Measurements from ENCODE around the gene CCL19. TPM values are rescaled to one million over a fixed set of nuclear protein-coding genes. Genes with fewer than 3 reads are reported as not detected.

Gene CCL19
- total RNA-seq, 1 experiment from 2014 or later = not detected

DNA sequence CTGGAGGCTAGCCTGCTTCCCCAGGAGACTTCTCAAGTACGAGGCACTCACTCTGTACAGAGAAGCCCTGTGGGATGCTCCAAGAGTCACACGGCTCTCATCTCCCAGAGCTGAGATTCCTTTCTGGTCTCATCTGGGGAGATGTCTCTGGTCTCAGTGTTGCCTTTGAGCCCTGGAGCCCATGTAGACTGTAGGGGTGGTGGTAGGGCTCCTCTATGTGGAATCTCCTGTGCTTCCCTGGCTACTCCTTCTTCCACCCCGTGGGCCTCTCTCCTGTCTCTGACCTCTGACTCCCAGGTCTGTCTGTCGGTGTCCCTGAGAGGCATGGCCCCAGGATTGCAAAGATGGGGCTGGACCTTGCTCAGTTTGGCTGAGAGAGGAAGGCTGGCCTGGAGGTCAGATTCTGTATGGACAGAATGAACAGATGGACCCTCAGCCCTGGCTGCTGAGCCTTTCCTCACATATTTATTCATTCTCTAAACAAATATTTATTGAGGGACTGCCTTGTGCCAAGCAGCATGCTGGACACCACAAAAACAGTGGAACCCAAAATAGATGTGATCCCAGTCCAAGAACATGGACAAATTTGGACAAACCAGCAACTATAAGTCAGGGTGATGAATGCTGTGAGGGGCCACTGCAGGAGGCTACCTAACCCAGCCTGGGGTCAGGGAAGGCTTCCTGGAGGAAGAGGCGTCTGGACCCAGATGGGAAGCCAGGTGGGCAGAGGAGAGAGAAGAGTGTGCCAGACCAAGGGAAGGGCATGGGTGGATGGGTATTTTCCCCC, 2.6 kb downstream of the CCL19 start (continued):
- TF ChIP-seq SIN3A (IDR thresholded peaks at IDR 0.05; ENCODE audit: low read depth) (no peak), RAD21 (IDR thresholded peaks at IDR 0.05; ENCODE audit: low read depth) (no peak), ZFX (IDR thresholded peaks at IDR 0.05) (no peak), ZNF274 (IDR thresholded peaks at IDR 0.05; ENCODE audit: low read depth, low read length) (no peak)
- TF ChIP-seq, protein P1, sequence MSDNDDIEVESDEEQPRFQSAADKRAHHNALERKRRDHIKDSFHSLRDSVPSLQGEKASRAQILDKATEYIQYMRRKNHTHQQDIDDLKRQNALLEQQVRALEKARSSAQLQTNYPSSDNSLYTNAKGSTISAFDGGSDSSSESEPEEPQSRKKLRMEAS (IDR thresholded peaks at IDR 0.05) = no peak

DNA sequence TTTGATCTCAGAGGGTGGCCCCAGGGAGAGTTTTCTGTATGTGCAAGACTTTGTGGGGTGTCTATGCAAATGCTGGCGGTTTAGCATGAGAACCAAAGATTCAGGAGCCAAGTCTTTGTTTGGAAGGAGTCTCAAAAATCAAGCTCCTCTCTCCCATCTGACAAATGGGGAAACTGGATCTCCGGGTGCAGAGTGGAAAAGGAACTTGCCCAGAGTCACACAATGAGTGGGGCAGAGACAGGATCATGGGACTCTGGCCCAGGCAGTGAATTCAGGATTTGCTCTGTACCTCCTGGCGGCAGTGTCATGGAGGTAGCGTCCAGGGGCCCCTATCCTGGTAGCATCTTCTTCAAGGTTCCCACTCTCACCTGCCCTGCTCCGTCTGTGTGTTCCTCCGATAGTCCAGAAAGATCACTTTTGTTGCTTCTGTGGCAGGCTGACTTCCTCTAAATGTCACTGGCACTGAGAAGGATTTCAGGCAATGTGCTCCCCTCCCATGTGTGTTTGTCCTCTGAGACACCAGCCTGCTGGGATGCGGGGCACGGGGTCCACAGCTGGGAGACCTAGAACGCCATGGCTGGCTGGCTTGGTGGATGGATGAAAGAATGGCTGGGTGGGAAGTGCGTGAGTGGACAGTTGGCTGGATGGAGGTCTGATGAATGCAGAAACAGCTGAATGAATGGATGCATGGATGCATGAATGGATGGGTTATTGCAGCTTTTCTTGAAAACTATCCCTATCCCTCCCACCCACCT, 3.6 kb downstream of the CCL19 start:
- Histone ChIP-seq H3K27me3 (ENCODE audit: insufficient read depth, low read length) (no peaks in the 10 kb centered on the region), H3K27ac (ENCODE audit: low read depth, low read length) (no peak overlapping the region), H3K9me2 (ENCODE audit: insufficient read depth) (no peaks in the 10 kb centered on the region), H4K20me1 (ENCODE audit: insufficient read depth) (no peaks in the 10 kb centered on the region), H3K4me1 (ENCODE audit: control insufficient read depth in 1 of 2, insufficient read depth in 2 of 2, low read length in 2 of 2) (no peaks in the 10 kb centered on the region), H3K4me2 (ENCODE audit: low read length) (no peak overlapping the region), H3K79me2 (ENCODE audit: insufficient read depth, low read length) (no peaks in the 10 kb centered on the region), H3K9ac (ENCODE audit: low read length) (no peak overlapping the region), H3K4me3 (replicated peaks in 1 of 2; ENCODE audit: low read depth in 1 of 2, low read length in 2 of 2) (no peak overlapping the region), H3K9me3 (ENCODE audit: control insufficient read depth in 1 of 2, insufficient read depth in 1 of 2, low read depth in 1 of 2, low read length in 2 of 2) (no peaks in the 10 kb centered on the region), H3K36me3 (ENCODE audit: control insufficient read depth in 1 of 2, insufficient read depth in 2 of 2, low read length in 2 of 2) (no peaks in the 10 kb centered on the region), H2AFZ (ENCODE audit: low read depth, low read length, poor library complexity, severe bottlenecking) (no peak overlapping the region)
- no peak for TF ChIP-seq SP1 (IDR thresholded peaks at IDR 0.05; ENCODE audit: low read depth)
- intact Hi-C loops (cut with micrococcal nuclease) = no loop called here
- ATAC-seq (no peak), DNase-seq (ENCODE audit: low read depth, low spot score) (no peak)
- POLR2A ChIA-PET = no interaction called here
- CTCF ChIA-PET = interaction anchor here (2.9 kb wide), 1 partner anchor 15 kb away, joined by 7 read pairs; no protein-coding TSS in a partner anchor
- BruUV-seq (replicated peaks) = no TSS peak
- RAD21 ChIA-PET (ENCODE audit: low non-redundant PET in 1 of 2, low total read pairs in 2 of 2, uncharacterized antibody in 2 of 2, unreplicated experiment in 2 of 2) = no interaction called here

DNA sequence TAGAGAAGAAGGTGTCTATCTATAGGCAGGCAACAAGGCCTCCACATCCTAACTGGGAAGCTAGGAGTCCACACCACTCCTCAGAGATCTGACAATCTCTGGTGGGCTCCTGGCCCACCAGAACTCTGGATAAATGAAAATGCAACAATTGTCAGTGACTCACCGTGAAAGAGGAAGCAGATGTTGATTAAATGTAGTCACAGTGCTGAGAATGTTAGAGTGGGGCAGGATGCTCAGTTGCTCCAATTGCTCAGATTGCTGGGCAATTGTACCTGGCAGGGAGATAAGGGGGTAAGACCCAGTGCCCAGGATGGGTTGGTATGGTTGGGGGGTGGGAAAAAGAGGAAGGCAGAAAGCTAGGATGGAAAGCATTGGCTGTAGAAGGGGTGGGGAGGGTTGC, 4.3 kb downstream of the CCL19 start:
- RAD21 ChIA-PET (ENCODE audit: low non-redundant PET in 1 of 2, low total read pairs in 2 of 2, uncharacterized antibody in 2 of 2, unreplicated experiment in 2 of 2) = no interaction called here
- no TSS peak for BruUV-seq (replicated peaks)
- POLR2A ChIA-PET = no interaction called here

More for the DNA sequence above, 4.3 kb downstream of the CCL19 start:
- Histone ChIP-seq H3K4me3 (replicated peaks in 1 of 2; ENCODE audit: low read depth in 1 of 2, low read length in 2 of 2) (no peak overlapping the region), H3K79me2 (ENCODE audit: insufficient read depth, low read length) (no peaks in the 10 kb centered on the region), H4K20me1 (ENCODE audit: insufficient read depth) (no peaks in the 10 kb centered on the region), H3K9me2 (ENCODE audit: insufficient read depth) (no peaks in the 10 kb centered on the region), H3K9me3 (ENCODE audit: control insufficient read depth in 1 of 2, insufficient read depth in 1 of 2, low read depth in 1 of 2, low read length in 2 of 2) (no peaks in the 10 kb centered on the region), H3K4me1 (ENCODE audit: control insufficient read depth in 1 of 2, insufficient read depth in 2 of 2, low read length in 2 of 2) (no peaks in the 10 kb centered on the region), H3K4me2 (ENCODE audit: low read length) (no peak overlapping the region), H3K27ac (ENCODE audit: low read depth, low read length) (no peak overlapping the region), H3K36me3 (ENCODE audit: control insufficient read depth in 1 of 2, insufficient read depth in 2 of 2, low read length in 2 of 2) (no peaks in the 10 kb centered on the region), H3K9ac (ENCODE audit: low read length) (no peak overlapping the region), H3K27me3 (ENCODE audit: insufficient read depth, low read length) (no peaks in the 10 kb centered on the region), H2AFZ (ENCODE audit: low read depth, low read length, poor library complexity, severe bottlenecking) (no peak overlapping the region)
- CTCF ChIA-PET = interaction anchor here (2.9 kb wide), 1 partner anchor 16 kb away, joined by 7 read pairs; no protein-coding TSS in a partner anchor
- no peak for DNase-seq (ENCODE audit: low read depth, low spot score)
- ATAC-seq = no peak
- intact Hi-C loops (cut with micrococcal nuclease) = no loop called here
- TF ChIP-seq TCF7L2 (IDR thresholded peaks at IDR 0.05; ENCODE audit: borderline replicate concordance, extremely low read depth, insufficient read depth, insufficient read length) = no peak
- no peak for TF ChIP-seq ZFX (IDR thresholded peaks at IDR 0.05)
- TF ChIP-seq ELF1 (IDR thresholded peaks at IDR 0.05; ENCODE audit: borderline replicate concordance, low read depth) = no peak
- no peak for TF ChIP-seq JUND (IDR thresholded peaks at IDR 0.05)
- TF ChIP-seq ZNF274 (IDR thresholded peaks at IDR 0.05; ENCODE audit: low read depth, low read length) = no peak
- TF ChIP-seq, protein P1 (IDR thresholded peaks at IDR 0.05) = no peak
- no peak for TF ChIP-seq EZH2phosphoT487 (IDR thresholded peaks at IDR 0.05; ENCODE audit: borderline replicate concordance)
- TF ChIP-seq, protein P2, sequence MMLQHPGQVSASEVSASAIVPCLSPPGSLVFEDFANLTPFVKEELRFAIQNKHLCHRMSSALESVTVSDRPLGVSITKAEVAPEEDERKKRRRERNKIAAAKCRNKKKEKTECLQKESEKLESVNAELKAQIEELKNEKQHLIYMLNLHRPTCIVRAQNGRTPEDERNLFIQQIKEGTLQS (IDR thresholded peaks at IDR 0.05) = no peak
- TF ChIP-seq SIN3A (IDR thresholded peaks at IDR 0.05; ENCODE audit: low read depth) = no peak
- no peak for TF ChIP-seq EZH2 (IDR thresholded peaks at IDR 0.05)
- TF ChIP-seq EGR1 (IDR thresholded peaks at IDR 0.05; ENCODE audit: low read depth) = no peak

Data from HCT116 (cell line).